ENCODE data around the gene KRT15. TPM values are rescaled to one million over a fixed set of nuclear protein-coding genes. Genes with fewer than 3 reads are reported as not detected.

KRT15 gene
- not detected for polyA plus RNA-seq (2012; ENCODE audit: insufficient read length, low read depth)

- TF ChIP-seq POLR2AphosphoS5 (IDR thresholded peaks at IDR 0.05; ENCODE audit: low read depth, low read length) (no peak), FOXP2 (optimal IDR thresholded peaks at IDR 0.05; ENCODE audit: borderline replicate concordance, extremely low read depth, extremely low read length, insufficient read depth) (no peak), SIN3A (IDR thresholded peaks at IDR 0.05; ENCODE audit: borderline replicate concordance, insufficient read depth, low read length) (no peak), TAF1 (IDR thresholded peaks at IDR 0.05; ENCODE audit: borderline replicate concordance, insufficient read depth, low read length) (no peak)
- TF ChIP-seq, protein P1, sequence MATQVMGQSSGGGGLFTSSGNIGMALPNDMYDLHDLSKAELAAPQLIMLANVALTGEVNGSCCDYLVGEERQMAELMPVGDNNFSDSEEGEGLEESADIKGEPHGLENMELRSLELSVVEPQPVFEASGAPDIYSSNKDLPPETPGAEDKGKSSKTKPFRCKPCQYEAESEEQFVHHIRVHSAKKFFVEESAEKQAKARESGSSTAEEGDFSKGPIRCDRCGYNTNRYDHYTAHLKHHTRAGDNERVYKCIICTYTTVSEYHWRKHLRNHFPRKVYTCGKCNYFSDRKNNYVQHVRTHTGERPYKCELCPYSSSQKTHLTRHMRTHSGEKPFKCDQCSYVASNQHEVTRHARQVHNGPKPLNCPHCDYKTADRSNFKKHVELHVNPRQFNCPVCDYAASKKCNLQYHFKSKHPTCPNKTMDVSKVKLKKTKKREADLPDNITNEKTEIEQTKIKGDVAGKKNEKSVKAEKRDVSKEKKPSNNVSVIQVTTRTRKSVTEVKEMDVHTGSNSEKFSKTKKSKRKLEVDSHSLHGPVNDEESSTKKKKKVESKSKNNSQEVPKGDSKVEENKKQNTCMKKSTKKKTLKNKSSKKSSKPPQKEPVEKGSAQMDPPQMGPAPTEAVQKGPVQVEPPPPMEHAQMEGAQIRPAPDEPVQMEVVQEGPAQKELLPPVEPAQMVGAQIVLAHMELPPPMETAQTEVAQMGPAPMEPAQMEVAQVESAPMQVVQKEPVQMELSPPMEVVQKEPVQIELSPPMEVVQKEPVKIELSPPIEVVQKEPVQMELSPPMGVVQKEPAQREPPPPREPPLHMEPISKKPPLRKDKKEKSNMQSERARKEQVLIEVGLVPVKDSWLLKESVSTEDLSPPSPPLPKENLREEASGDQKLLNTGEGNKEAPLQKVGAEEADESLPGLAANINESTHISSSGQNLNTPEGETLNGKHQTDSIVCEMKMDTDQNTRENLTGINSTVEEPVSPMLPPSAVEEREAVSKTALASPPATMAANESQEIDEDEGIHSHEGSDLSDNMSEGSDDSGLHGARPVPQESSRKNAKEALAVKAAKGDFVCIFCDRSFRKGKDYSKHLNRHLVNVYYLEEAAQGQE (IDR thresholded peaks at IDR 0.05; ENCODE audit: insufficient read depth in 1 of 2, low read depth in 2 of 2, low read length in 2 of 2), result no peak
Measured at GRCh38 chr17:41518789-41519449, at the start of gene KRT15. TSS of gene KRT15 (minus strand) at chr17:41518890. CDS start at chr17:41518827, 63 bp downstream.

GRCh38 chr17:41567317-41567716 is 48.6 kb upstream of the KRT15 start:
- TF ChIP-seq POLR2AphosphoS5 (IDR thresholded peaks at IDR 0.05; ENCODE audit: low read depth, low read length) (no peak), FOXP2 (optimal IDR thresholded peaks at IDR 0.05; ENCODE audit: borderline replicate concordance, extremely low read depth, extremely low read length, insufficient read depth) (no peak), TAF1 (IDR thresholded peaks at IDR 0.05; ENCODE audit: borderline replicate concordance, insufficient read depth, low read length) (no peak), SIN3A (IDR thresholded peaks at IDR 0.05; ENCODE audit: borderline replicate concordance, insufficient read depth, low read length) (no peak)
- TF ChIP-seq, protein P1 (IDR thresholded peaks at IDR 0.05; ENCODE audit: insufficient read depth in 1 of 2, low read depth in 2 of 2, low read length in 2 of 2), result no peak

- TF ChIP-seq POLR2AphosphoS5 (IDR thresholded peaks at IDR 0.05; ENCODE audit: low read depth, low read length), result no peak
- TF ChIP-seq SIN3A (IDR thresholded peaks at IDR 0.05; ENCODE audit: borderline replicate concordance, insufficient read depth, low read length), result no peak
- TF ChIP-seq TAF1 (IDR thresholded peaks at IDR 0.05; ENCODE audit: borderline replicate concordance, insufficient read depth, low read length), result no peak
- TF ChIP-seq, protein P1 (IDR thresholded peaks at IDR 0.05; ENCODE audit: insufficient read depth in 1 of 2, low read depth in 2 of 2, low read length in 2 of 2), result no peak
- TF ChIP-seq FOXP2 (optimal IDR thresholded peaks at IDR 0.05; ENCODE audit: borderline replicate concordance, extremely low read depth, extremely low read length, insufficient read depth), result no peak
Measured at GRCh38 chr17:41565338-41565737, 46.6 kb upstream of the KRT15 start.

DNA sequence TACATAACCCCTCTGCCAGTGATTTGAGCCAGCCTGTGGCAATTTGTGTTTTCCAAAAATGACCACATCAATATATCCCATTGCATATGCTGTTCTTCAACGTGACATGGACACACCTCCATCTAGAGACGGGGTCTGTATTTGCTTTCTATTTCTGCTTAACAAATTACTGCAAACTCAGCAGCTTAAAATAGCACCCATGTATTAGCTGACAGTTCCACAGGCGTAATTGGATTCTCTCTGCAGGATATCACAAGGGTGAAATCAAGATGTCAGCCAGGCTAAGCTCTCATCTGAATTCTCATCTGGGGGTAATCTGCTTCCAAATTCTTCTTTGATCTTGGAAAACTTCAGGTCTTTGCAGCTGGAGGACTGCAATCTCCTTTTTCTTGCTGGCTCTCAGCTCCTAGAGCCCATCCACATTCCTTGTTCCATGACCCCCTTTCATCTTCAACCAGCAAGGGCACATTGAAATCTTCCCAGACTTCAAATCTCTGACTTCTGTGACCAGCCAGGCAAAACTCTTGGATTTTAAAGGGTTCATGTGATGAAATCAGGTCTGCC is 45.0 kb upstream of the KRT15 start:
- TF ChIP-seq POLR2AphosphoS5 (IDR thresholded peaks at IDR 0.05; ENCODE audit: low read depth, low read length) (no peak), FOXP2 (optimal IDR thresholded peaks at IDR 0.05; ENCODE audit: borderline replicate concordance, extremely low read depth, extremely low read length, insufficient read depth) (no peak), TAF1 (IDR thresholded peaks at IDR 0.05; ENCODE audit: borderline replicate concordance, insufficient read depth, low read length) (no peak), SIN3A (IDR thresholded peaks at IDR 0.05; ENCODE audit: borderline replicate concordance, insufficient read depth, low read length) (no peak)
- TF ChIP-seq, protein P1 (IDR thresholded peaks at IDR 0.05; ENCODE audit: insufficient read depth in 1 of 2, low read depth in 2 of 2, low read length in 2 of 2), result no peak

All from PFSK-1 (cell line).